Measurements from ENCODE around the gene ANKRD11.

DNA sequence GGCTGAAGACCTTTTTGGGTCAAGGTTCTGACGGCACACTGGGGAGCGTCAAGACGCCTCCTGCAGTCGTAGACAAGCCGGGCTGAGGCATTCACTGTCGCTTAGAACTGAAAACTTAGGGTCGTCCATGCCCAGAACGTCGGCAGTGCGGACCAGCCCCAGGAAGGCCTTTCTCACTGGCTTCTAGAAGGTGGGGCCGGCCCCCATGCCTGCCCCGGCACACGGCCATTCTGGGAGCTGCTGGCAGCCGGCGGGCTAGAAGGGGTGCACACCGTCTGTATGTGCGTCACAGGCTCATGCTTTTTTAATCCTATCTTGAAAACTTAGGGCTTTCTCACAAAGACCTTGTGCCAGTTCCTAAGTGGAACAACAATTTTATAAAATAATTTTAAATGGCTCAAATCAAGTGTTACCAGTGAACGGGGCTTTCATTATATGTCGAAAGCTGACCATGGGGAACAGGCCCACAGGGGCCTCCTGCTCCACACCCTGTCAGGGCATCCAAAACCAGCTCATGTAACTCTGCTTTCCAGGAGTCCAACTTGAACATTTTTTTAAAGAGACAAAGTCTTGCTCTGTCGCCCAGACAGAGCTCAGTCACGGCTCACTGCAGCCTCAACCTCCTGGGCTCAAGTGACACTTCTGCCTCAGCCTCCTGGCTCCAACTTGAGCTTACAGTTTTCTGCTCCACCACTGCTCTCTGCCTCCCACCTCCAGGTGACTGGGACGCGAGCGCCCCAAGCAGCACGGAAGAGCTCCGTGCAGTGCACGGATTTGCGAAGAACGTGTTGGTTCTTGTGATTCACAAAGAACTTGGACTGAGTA lies 111.2 kb downstream of the ANKRD11 start:
- TF ChIP-seq, protein P1, sequence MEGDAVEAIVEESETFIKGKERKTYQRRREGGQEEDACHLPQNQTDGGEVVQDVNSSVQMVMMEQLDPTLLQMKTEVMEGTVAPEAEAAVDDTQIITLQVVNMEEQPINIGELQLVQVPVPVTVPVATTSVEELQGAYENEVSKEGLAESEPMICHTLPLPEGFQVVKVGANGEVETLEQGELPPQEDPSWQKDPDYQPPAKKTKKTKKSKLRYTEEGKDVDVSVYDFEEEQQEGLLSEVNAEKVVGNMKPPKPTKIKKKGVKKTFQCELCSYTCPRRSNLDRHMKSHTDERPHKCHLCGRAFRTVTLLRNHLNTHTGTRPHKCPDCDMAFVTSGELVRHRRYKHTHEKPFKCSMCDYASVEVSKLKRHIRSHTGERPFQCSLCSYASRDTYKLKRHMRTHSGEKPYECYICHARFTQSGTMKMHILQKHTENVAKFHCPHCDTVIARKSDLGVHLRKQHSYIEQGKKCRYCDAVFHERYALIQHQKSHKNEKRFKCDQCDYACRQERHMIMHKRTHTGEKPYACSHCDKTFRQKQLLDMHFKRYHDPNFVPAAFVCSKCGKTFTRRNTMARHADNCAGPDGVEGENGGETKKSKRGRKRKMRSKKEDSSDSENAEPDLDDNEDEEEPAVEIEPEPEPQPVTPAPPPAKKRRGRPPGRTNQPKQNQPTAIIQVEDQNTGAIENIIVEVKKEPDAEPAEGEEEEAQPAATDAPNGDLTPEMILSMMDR (IDR thresholded peaks at IDR 0.05; ENCODE audit: insufficient read depth, low read length, poor library complexity, severe bottlenecking): no peak
- no peak for TF ChIP-seq EZH2phosphoT487 (conservative IDR thresholded peaks at IDR 0.05; ENCODE audit: low read length)

Data from SU-DHL-6 (cell line).